Measurements from ENCODE around the gene VPS45.
"Not testable (repeated sequence)": the region's sequence is repeated elsewhere in the genome, so short reads cannot be mapped to it uniquely, and the experiment has no call there.

Gene VPS45

DNA sequence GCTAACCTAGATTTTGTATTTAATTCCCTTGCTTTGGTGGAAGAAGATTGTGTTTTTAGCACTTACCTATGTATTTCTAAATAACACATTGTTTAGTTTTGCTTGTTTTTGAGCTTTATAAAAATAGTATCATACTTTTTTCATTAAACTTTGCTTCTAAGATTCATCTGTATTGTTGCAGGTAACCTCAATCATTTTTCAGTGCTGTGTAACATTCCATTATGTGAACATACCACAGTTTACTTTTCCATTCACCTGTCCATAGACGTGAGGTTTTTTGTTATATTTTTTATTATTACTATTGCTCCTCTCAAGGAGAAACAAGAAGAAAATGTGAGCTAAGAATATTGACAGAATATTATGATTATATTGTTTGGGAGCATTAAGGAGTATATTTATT is 67.0 kb downstream of the VPS45 start:
- no peak for DNase-seq (ENCODE audit: low read depth)

DNA sequence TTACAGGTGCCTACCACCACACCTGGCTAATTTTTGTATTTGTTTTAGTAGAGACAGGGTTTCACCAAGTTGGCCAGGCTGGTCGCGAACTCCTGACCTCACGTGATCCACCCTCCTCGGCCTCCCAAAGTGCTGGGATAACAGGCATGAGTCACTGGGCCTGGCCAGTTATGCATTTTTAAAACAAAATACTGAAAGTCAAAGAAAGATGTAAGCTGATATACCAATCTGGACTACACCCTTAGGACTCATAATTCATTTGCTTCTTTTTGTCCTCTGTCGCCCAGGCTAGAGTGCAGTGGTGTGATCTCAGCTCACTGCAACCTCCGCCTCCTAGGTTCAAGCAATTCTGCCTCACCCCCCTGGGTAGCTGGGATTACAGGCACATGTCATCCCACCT is 67.8 kb downstream of the VPS45 start:
- DNase-seq (ENCODE audit: low read depth) = not testable (repeated sequence)

DNA sequence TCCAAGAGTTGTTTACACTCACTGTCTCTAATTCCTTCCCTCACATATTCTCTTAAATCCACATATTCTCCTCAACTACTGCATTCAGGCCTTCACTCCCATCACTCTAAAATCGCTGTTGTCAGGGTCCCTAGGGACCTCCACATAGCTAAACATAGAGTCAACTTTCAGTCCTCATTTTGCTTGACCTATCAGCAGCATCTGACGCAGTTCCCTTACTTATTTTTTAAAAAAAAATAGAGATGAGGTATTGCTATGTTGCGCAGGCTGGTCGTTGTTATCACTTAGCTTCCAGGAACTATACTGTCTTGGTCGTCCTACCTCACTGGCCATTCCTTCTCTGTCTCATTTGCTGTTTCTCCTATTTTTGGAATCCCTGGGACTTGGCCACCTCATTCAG is 70.5 kb downstream of the VPS45 start:
- DNase-seq (ENCODE audit: low read depth) = no peak

DNA sequence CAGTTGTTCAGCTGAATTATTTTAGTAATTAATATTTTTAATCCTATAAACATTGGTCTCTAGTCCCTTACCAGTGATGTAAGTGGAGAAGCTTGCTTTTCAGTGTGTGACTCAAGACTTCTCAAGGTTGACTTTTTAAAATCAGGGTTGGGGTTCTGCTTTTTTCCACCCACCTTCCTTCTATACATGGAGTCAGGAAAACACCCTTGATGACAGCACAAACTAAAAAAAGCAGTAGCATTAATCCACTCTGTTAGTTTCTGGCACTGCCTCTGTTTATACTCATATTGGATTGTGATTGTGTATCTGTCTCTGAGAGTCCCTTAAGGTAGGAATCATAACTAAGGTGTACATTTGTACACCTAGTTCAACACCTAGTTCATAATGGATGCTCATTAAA is 73.9 kb downstream of the VPS45 start:
- DNase-seq (ENCODE audit: low read depth) = no peak

DNA sequence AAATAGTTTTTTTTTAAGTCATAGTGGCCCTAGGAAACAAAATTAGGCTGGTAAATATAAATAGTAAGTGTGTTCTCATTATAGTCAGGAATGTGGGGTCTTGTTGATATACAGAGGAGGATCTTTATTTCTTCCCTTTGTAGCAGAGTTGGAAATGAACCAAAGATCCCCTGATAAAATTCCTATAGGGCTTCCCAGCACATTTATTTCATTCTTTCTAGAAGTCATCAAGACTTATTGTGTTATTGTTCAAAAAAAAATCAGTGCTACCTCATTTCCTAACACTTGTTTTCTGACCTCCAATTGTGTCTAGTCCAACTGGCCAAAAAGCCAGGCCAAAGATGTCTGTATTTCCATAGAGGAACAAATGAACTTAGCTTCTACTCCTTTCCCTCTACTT is 74.5 kb downstream of the VPS45 start:
- no peak for DNase-seq (ENCODE audit: low read depth)

DNA sequence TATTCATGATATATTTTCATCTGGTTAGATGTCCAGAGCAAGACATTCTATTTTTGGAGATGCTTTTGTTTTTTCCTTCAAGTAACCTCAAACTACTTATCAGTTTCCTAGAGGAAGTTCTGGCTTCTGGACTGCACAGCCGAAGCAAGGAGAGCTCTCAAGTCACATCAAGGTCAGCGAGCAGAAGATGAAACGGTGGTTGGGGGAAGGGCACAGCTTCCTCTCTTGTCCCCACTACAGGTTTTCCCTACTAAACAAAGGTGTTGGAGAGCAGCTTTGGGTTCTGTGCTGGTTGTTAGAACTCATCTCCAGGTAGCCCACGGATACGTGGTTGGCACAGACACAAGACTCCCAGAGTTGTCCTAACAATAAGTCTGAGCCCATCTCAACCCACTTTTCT is 77.0 kb downstream of the VPS45 start:
- no peak for DNase-seq (ENCODE audit: low read depth)

DNA sequence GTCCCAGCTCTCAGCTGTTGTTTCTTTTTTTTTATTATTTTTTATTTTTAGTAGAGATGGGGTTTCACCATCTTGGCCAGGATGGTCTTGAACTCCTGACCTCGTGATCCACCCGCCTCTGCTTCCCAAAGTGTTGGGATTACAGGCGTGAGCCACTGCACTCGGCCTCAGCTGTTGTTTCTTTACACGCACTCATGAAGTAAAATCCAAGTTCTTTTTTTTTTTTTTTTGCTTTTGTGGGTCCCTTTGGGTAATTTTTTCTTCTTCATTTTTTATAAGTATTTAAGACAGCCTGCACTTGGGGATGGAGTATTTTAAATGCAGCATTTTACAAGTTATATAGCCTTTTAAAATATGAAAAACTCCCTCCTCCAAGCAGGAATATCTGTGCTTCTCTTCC is 78.4 kb downstream of the VPS45 start:
- not testable (repeated sequence) for DNase-seq (ENCODE audit: low read depth)

DNA sequence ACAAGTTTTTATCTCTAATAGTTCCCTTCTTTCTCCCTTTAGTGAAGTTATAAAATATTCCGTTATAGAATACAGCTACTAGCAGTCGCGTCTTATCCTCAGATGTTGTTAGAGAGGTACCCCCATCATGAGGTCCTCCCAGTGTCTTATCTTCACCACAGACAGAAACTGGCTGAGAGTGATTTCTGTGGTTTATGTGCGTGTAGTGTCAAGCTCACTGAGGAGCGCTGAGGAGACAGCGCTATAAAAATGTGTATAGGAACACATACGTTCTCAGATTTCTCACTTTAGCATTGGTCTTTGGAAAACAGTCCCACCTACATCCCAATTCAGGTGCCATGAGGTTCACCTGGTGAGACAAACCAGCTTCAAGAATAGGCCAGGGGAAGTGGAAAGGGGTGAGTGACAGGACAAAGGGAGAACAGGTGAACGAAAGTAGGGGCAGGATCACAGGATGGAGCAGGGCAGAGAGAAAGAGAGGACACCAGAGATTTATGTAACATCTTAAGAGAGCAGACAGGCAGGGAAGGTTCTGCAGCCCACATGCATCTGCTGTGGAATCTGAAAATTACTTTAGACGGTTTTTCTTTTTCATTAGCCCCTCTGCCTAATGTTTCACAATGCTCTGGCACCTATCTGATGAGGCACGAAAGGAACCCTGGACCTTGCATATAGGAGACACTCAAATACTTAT is 79.4 kb downstream of the VPS45 start:
- peak; percentile 51 for DNase-seq (ENCODE audit: low read depth)

DNA sequence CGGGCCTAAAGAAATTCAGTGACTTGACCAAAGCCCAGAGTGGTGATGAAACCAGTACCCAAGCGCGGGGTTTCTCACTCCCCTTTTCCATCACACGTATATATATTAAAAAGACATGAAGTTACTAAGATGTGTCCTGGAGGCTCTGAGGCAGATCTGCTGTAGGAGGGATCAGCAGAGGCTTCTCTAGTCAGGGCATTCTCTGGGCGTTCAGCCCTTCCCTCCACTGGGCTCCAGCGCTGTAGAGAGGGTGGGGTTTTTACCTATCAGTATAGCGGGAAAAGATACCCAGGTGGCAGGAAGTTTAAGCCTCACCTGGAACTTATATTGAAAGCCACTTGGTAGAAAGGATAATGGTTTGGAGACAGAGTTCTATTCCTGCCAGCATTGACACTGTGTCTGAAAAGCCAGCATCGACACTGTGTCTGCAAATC is 81.3 kb downstream of the VPS45 start:
- no peak for DNase-seq (ENCODE audit: low read depth)

DNA sequence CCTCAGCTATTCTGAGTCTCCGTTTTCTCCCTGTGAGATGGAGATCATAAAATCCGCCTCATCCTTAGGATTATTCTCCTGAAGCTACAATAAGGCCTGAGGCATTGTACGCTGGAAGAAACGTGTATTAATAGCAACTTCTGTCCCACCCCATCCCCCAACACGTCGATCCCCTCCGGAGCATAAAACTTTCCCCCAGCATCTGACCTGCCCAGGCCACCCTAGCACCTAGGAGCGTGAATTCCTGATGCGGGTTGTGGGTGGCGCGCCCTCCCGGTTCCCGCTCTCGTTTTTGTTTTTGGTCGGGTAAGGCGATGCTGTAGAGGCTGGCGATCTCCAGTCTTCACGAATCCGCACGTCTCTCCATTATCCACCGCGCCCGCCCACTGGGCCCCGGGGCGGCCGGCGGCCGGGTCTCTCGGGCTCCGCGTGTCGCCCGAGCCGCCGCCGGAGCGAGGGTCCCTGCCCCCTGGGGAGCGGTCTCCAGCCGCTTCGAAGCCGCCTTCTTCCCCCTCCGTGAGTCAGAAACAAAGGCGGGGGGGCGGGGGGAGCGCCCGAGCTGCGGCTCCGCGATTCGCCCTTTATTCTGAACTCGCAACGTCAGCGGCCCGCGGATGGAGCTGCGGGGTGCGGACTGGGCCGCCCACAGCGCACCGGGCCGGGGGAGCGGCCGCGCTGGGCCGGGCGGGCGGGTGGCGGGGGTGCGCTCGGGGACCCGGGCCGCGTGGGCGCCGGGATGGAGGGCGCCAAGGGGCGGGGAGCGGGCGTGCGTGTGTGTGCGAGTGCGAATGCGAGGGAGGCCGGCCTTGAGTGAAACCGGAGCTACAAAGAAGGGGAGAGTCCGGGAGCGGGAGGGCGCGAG is 81.9 kb downstream of the VPS45 start, which contains the start of gene PLEKHO1:
Gene PLEKHO1 (plus strand): TSS at position 646 of the 862 bp plus-strand sequence. CDS start 342 bp downstream, outside the sequence.
- peak; percentile 71 for DNase-seq (ENCODE audit: low read depth)

DNA sequence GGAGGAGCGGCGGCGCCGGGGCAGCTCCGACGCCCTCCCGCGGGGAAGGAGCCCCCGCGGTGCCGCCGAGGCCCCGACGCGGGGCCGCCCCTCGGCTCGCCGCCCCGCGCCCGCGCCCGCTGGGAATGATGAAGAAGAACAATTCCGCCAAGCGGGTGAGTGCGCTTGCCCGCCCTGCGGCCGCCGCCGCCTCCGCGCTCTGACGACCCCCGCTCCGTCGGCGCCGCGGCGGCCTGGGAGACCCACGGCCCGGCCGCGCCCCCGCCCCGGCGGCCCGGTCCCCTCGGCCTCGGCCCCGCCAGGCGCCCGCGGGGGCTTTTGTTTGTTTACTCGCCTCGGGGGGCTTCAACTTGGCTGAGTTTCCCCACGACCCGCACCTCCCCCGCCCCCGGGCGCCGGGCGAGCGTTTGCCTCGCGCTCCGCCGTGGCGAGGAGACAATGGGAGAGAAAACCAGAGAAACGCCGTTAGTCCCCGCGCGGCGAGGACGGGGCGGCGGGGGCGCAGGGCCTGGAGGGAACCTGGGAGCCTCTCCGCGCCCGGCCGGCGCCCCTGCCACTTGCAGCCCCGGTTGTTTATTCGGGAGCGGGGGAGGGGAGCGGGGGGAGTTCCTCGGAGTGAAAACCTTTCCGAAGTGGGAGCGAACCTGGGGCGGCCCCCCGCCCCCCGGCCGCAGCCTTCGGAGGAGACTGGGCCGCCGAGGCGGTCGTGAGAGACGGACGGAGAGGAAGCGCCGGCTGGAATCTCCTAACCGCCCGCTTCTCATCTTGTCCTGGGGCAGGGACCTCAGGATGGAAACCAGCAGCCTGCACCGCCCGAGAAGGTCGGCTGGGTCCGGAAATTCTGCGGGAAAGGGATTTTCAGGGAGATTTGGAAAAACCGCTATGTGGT is 82.8 kb downstream of the VPS45 start:
- no peak for DNase-seq (ENCODE audit: low read depth)

DNA sequence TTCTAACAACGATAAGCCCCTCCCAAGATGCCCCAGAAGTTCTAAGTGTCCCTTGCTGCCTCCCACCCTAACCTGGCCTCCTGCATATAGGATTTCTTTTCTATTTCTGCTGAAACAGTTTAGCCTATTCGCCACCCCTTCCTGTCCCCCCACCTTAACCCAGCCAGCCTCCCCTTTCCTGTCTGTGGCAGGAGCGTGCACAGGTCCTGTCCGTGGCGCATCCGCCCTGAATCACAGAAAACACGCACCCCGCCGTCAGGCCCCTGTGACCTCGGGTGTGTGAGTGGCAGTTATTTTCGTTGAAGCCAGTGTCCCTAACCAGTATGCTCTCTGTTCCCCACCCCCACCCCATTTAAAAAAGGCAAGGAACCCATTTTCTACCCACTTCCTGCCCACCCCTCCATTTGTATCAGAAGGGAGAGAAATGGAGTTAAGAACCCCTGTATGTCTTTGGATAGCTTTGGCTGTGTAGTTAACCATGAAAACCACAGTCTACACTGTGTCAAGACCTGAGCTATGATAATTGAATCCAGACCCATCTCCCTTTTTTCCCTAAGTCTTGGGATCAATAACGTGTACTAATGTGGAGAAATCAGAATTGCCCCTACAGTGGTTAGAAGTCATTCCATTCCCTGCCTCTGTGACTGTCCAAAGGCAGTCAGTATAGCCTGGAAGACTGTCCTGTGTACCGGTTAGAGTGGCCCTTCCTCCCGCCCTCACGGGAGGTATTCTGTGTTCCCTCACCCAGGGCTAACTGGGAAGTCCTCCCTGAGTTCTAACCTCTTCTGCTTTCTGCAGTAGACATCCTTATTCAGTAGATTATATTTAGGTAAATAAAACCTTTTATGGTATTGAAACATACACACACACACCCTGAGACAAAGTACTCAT is 84.0 kb downstream of the VPS45 start:
- no peak for DNase-seq (ENCODE audit: low read depth)

DNA sequence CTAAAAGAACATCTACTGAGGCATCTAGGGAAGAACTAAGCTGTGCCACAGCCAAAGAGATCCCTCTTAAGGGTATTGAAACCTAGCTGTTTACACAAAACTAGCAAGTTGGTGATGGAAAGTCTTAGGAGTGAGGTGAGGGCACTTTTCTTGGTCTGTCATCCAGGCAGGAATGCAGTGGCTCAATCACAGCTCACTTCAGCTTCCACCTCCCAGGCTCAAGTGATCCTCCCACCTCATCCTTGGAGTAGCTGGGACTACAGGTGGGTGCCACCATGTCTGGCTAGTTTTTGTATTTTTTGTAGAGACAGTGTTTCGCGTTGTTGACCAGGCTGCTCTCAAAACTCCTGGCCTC is 84.6 kb downstream of the VPS45 start:
- DNase-seq (ENCODE audit: low read depth) = no peak

DNA sequence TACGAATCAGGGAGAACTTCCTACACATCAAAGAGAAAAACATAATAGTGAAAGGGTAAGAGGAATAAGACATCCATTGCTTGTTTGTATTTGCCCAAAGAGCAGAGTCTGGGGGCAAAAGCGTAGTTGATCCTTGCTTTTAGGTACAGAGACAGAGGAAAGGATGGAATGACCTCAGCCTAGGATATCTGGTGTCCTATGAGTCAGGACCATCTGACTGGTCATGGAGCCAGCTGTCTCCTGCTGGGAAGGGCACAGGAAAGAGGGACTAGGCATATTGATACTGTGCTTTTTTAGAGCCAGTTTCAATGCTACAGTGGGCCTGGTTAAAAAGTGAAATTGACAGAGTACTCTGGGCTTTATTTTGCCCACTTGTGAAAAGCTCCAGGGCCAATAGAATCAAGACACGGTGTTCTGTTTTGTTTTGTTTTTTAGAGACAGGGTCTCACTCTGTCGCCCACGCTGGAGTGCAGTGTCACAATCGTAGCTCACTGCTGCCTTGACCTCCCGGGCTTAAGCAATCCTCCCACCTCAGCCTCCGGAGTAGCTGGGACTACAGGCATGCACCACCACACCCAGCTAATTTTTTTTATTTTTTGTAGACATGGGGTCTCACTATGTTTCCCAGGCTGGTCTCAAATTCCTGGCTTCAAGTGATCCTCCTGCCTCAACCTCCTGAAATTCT is 85.3 kb downstream of the VPS45 start:
- peak; percentile 63 for DNase-seq (ENCODE audit: low read depth)

DNA sequence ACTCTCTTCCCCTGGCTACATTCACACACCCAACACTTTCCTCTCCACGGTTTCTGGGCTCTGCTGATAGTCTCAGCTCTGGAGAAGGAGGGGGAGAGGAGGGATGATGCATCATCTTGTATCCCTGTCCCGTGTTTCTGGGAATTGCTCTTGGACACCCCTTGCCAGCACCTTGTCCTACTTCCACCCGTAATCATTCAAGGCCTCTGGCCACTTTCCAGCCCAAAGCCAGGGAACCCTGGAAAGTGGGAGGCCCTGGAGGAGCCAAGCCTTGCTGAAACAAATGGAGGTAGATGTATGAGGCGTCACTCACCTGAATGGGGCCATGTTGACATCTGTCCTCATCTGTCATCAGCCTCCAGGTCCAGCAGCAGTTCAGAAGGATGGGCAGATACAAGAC is 86.6 kb downstream of the VPS45 start:
- DNase-seq (ENCODE audit: low read depth) = no peak

DNA sequence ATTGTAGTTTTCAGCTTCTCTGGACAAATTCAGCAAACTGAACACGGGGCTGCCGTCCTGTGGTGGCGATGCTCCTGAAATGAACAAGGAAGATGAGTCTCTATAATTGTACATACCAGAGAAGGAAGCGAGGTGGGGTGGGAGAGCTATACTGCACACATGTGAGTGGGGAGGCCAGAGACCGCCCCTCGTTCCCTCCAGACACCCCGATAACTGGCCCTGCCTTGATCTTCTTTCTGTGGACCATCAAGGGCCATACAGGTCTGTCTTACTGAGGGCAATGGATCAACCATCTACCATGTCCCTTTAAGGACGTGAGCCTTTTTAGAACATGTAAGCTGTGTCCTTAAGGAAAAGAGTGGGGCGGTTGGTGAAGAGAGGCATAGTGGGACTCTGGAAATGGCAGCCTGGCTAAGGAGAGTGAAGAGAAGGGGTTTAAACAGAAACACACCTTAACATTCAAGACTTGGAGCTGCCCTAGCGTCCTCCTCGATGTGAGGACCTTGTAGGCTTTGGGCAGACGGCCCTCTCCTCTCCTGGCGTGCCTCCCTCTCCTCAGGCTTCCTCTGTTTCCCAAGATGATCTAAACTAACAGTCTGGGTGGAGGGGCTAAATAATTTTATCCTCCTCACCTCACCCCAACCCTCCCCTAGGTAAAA is 88.0 kb downstream of the VPS45 start:
- DNase-seq (ENCODE audit: low read depth) = no peak

DNA sequence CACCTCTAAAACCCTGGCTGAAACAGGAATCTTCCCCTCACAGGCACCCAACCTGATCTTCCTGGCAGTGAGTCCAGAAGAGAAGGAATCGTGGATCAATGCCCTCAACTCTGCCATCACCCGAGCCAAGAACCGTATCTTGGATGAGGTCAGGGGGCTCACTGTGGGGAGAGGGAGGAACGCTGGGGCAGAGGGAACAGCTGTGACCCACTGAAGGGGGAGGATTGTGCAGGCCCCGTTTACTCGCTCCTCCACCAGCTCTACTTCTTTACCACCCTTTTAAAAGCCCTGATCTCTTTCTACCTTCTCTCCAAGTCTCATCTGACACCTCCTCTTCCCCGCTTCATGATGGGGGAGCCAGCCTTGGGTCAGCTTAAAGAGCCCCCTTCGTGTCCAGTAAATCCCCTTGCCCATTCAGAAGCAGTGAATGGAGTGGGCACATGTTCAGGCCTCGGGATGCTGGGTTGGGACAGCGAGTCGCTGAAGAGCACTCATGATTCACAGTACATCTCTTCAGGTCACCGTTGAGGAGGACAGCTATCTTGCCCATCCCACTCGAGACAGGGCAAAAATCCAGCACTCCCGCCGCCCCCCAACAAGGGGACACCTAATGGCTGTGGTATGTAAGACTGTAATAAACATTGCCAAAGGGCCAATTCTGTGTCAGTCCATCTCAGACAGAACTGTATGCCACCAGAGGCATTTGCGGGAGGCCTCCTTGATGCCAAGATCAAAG is 89.5 kb downstream of the VPS45 start:
- no peak for DNase-seq (ENCODE audit: low read depth)

DNA sequence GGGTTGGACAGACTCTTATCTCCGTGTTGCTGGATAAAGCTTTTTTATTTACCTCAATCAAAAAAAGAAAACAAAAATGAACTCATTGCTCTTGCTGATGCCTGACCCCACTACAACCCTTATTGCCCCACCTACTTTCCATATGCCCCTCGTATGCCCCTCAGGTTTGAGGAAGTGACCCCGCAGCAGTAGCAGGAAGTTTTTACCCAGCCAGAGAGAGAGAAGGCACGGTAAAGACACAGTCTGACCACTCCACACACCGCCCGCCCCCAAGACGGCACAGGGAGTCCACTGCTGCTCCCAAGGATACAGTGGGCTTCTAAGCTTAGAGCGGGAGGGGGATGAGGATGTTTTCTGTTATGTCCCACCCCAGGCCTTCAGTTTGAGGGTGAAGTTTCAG is 92.0 kb downstream of the VPS45 start:
- DNase-seq (ENCODE audit: low read depth) = no peak

DNA sequence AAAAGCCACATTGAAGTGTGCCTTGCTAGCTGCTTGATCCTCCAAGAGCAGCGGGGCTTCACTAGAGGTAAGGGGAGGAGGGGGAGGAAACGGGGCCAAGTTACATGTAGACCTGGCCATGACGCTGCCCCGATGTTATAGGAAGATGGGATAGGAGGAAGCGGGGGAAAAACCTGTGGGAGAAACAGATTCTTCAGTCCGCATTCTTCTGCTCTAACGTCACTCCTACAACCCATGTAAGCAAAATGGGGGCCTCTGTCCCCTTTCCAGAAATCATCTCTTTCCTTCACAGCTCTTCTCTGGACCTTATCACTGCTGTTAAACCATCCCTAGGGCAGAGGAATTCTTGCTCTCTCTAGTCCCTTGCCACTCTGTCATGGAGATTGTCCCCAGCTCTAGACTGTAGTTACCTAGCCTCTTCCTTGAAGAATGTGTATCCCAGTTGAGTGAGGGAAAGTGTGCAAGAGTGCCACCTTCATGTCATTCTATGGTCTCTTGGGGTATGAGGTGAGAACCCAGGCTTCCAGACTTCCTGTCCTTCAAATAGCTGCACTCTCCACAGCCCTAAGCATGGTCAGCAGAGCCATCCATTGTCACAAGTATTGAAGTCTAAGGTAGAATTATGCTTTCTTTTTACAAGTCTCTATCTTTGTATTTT is 93.5 kb downstream of the VPS45 start:
- DNase-seq (ENCODE audit: low read depth) = peak; percentile 86

Data from amniotic epithelial cell (primary cell).